RWPE1 (cell line): Measurements from ENCODE around the gene URI1.

ENCODE experiments used
- CTCF ChIA-PET: fragments of 350-600 bp; sonication (Branson Sonifier 250); formaldehyde crosslinking; extraction: SDS; loops from one replicate; lab custom pipeline; 2021; lab: Yijun Ruan, JAX
- POLR2A ChIA-PET: fragments of 400-600 bp; formaldehyde crosslinking; extraction: SDS; loops from one replicate; lab custom pipeline; 2020; ENCODE audit warnings: antibody characterized with exemption; ENCODE audit not compliant: low non-redundant PET; lab: Yijun Ruan, JAX
- DNase-seq: peaks from one replicate; pipeline ENCODE4 v3.0.0; 2012; ENCODE audit warnings: low spot score
- H3K27ac ChIP-seq: fragments of 450-650 bp; 2 replicates; pipeline ENCODE4 v1.5.1; 2017
- CTCF ChIP-seq: fragments of 450-650 bp; conservative IDR thresholded peaks from 2 replicates; pipeline ENCODE4 v1.5.1; 2017; ENCODE audit warnings: low read depth, mild to moderate bottlenecking

The URI1 gene

GRCh38 chr19:30061223-30062064 is 119.4 kb downstream of the URI1 start:
- POLR2A ChIA-PET, result interaction anchor here (0.7 kb wide), 1 partner anchor 10 kb away, joined by 5 read pairs; no protein-coding TSS in a partner anchor
- CTCF ChIA-PET, result no interaction called here
- DNase-seq, result no peak

GRCh38 chr19:30062065-30062906 is 120.2 kb downstream of the URI1 start:
- ChIA-PET CTCF (no interaction called here), POLR2A (interaction anchor here (0.7 kb wide), 1 partner anchor 9 kb away, joined by 5 read pairs; no protein-coding TSS in a partner anchor)
- TF ChIP-seq CTCF, result no peak
- no peak overlapping the region for H3K27ac ChIP-seq
- DNase-seq, result no peak

More at GRCh38 chr19:30061223-30062064, 119.4 kb downstream of the URI1 start:
- no peak for TF ChIP-seq CTCF
- H3K27ac ChIP-seq, result no peak overlapping the region

- H3K27ac ChIP-seq, result no peak overlapping the region
- ChIA-PET CTCF (no interaction called here), POLR2A (no interaction called here)
- TF ChIP-seq CTCF, result no peak
- no peak for DNase-seq
These were observed 121.0 kb downstream of the URI1 start for GRCh38 chr19:30062907-30063649.

- no peak for DNase-seq
- no peak for TF ChIP-seq CTCF
- ChIA-PET CTCF (no interaction called here), POLR2A (no interaction called here)
- no peak overlapping the region for H3K27ac ChIP-seq
These were observed 121.8 kb downstream of the URI1 start for GRCh38 chr19:30063650-30064347.

GRCh38 chr19:30064348-30064699 is 122.3 kb downstream of the URI1 start:
- POLR2A ChIA-PET, result no interaction called here
- no peak for TF ChIP-seq CTCF
- CTCF ChIA-PET, result interaction anchor here (0.6 kb wide), 1 partner anchor 17 kb away, joined by 3 read pairs; no protein-coding TSS in a partner anchor
- DNase-seq, result no peak
- H3K27ac ChIP-seq, result no peak overlapping the region
